NCI-H2081 (cell line): ENCODE results near the gene RAX2.
A peak's percentile ranks its signal among the peaks of the same experiment; 100 is the strongest.

Experiments
- DNase-seq, 2 experiments: peaks; one replicate each; lab custom pipeline; 2025; lab: John Stamatoyannopoulos, UW

RAX2 gene

GRCh38 chr19:3725640-3726310 lies 46.3 kb downstream of the RAX2 start:
- peak; percentile 58 to 60 for DNase-seq

- DNase-seq = no peak
Measured at GRCh38 chr19:3725121-3725520, 46.9 kb downstream of the RAX2 start.

GRCh38 chr19:3723883-3724282 lies 48.1 kb downstream of the RAX2 start:
- no peak for DNase-seq

GRCh38 chr19:3723110-3723488 lies 48.9 kb downstream of the RAX2 start:
- no peak for DNase-seq

- no peak for DNase-seq
Measured at GRCh38 chr19:3722443-3723109, 49.5 kb downstream of the RAX2 start.

GRCh38 chr19:3721887-3722442 lies 50.1 kb downstream of the RAX2 start:
- DNase-seq = no peak

GRCh38 chr19:3721131-3721886 lies 50.7 kb downstream of the RAX2 start:
- peak; percentile 83 to 84 for DNase-seq

- no peak for DNase-seq
Measured at GRCh38 chr19:3720349-3720917, 51.6 kb downstream of the RAX2 start.

GRCh38 chr19:3719868-3720267 lies 52.2 kb downstream of the RAX2 start:
- DNase-seq = no peak
